Muscle of back (tissue), 13 donors: ENCODE data around the gene PARP14. TPM values are rescaled to one million over a fixed set of nuclear protein-coding genes. Genes with fewer than 3 reads are reported as not detected.
"Not testable (repeated sequence)": the region's sequence is repeated elsewhere in the genome, so short reads cannot be mapped to it uniquely, and the experiment has no call there.

Source experiments
- DNase-seq, 3 donors: peaks; one replicate each; pipeline versions ENCODE4 v3.0.0 to v3.0.0-alpha.2; 2013
- long read RNA-seq, 9 donors: transcript quantifications; one replicate each; lab custom pipeline, GENCODE V29; 2026
- polyA plus RNA-seq, 10 donors: library from polyadenylated mRNA; unstranded; fragments of 120-200 nt; gene quantifications; one replicate each; pipeline ENCODE4 v1.2.1, GENCODE V29; 2013; ENCODE audit not compliant: insufficient read length in 10 of 10

The PARP14 gene, protein sequence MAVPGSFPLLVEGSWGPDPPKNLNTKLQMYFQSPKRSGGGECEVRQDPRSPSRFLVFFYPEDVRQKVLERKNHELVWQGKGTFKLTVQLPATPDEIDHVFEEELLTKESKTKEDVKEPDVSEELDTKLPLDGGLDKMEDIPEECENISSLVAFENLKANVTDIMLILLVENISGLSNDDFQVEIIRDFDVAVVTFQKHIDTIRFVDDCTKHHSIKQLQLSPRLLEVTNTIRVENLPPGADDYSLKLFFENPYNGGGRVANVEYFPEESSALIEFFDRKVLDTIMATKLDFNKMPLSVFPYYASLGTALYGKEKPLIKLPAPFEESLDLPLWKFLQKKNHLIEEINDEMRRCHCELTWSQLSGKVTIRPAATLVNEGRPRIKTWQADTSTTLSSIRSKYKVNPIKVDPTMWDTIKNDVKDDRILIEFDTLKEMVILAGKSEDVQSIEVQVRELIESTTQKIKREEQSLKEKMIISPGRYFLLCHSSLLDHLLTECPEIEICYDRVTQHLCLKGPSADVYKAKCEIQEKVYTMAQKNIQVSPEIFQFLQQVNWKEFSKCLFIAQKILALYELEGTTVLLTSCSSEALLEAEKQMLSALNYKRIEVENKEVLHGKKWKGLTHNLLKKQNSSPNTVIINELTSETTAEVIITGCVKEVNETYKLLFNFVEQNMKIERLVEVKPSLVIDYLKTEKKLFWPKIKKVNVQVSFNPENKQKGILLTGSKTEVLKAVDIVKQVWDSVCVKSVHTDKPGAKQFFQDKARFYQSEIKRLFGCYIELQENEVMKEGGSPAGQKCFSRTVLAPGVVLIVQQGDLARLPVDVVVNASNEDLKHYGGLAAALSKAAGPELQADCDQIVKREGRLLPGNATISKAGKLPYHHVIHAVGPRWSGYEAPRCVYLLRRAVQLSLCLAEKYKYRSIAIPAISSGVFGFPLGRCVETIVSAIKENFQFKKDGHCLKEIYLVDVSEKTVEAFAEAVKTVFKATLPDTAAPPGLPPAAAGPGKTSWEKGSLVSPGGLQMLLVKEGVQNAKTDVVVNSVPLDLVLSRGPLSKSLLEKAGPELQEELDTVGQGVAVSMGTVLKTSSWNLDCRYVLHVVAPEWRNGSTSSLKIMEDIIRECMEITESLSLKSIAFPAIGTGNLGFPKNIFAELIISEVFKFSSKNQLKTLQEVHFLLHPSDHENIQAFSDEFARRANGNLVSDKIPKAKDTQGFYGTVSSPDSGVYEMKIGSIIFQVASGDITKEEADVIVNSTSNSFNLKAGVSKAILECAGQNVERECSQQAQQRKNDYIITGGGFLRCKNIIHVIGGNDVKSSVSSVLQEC (N-terminal part only)
- 10 to 100 TPM in 4 of 10 donors, 1 to 10 TPM in 6; 7.0 to 14.1 (median 9.5) TPM for polyA plus RNA-seq
- long read RNA-seq, donor 1: 0 reads
- long read RNA-seq, donor 2: 0 reads
- long read RNA-seq, donor 3: 0 reads
- long read RNA-seq, donor 4: 0 reads
- long read RNA-seq, donor 5, partial matches to known transcripts: 5 of 5 reads
- long read RNA-seq, donor 5, other reads (novel, unspliced or antisense): 0 of 5 reads
- long read RNA-seq, donor 6: 0 reads
- long read RNA-seq, donor 7: 0 reads
- long read RNA-seq, donor 8: 0 reads
- long read RNA-seq, donor 9: 0 reads

DNA sequence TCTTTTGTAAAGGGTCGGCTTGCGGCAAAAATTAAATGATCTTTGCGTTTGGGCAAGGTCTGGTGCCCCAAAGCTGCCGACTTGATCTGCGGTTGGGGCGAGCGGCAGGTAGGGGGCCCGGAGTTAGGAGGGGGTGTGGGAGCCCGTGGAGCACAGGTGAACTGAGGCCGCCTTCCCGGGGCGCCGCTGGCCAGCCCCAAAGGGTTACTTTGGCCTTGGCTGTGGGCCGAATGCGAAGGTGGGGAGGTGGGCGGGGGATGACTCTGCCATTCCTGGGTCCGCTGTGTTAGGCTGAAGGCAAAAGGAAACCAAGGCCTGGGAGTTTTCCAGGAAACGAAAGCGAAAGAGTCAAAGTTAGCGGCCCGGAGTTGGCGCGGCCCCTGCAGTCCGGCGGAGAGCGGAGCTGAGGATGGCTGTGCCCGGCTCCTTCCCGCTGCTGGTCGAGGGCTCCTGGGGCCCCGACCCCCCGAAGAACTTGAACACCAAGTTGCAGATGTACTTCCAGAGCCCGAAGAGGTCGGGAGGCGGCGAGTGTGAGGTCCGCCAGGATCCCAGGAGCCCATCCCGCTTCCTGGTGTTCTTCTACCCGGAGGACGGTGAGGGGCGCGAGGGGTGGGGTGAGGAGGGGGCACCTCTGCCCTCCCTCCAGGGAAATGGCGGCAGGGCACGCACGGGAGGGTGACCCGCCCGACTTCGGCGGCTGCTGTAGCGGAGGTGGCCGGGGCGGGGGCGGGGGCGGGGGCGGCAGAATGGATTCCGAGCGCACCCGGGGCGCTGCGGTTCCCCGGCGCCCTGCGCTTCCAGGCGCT lies at the start of gene PARP14:
Gene PARP14 (plus strand): TSS at position 365 of the 809 bp plus-strand sequence. CDS start 45 bp downstream, at position 410.
- DNase-seq: peak; percentile 63 to 93 (median 84)

DNA sequence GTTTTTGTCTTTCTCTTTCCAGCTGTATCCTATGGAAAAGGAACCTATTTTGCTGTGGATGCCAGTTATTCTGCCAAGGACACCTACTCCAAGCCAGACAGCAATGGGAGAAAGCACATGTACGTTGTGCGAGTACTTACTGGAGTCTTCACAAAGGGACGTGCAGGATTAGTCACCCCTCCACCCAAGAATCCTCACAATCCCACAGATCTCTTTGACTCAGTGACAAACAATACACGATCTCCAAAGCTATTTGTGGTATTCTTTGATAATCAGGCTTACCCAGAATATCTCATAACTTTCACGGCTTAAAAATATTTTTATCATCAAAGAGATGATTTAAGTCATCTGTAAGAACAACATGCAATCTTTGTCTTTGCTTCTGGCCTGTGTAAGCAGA lies 44.9 kb upstream of the PARP14 start:
- DNase-seq: no peak

DNA sequence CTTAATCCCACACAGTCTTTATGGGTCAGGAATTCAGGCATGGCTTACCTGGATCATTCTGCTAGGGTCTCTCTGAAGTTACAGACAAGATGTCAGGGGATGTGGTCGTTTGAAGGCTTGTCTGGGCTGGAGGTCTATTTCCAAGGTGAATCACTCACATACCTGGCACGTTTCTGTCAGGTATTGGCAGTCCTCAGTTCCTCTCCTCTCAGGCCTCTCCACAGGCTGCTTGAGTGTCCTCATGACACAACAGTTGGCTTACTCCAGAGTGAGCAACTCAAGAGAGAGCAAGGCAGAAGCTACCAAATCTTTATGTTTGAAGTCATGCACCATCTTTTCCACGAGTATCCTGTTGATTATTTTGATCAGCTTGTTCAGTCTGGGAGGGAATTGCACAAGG lies 43.9 kb upstream of the PARP14 start:
- DNase-seq: no peak

DNA sequence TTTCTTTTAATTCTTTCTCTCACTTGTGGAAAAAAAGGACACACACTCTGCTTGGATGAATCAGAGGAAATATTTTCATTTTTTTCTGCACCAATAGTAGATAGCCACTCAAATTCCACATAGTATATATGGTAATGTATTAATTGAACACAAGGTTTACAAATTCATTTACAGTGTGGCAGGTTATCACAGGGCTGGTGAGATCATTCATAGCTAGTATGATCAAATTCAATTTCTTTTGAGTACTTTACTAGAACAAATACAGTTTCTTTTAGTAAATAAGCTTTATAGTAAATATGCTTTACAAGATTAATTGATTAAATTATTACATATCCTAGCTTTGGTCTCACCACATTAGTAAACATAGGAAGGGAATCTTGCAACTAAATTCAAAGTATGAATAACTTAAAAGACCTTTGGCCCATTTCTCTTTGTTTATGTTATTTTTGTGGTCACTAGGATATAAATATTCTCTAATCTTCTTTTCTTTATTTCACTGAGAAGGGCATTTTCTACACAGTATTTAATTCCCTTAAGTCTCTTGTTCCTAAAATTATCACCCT lies 40.1 kb upstream of the PARP14 start:
- DNase-seq: no peak

DNA sequence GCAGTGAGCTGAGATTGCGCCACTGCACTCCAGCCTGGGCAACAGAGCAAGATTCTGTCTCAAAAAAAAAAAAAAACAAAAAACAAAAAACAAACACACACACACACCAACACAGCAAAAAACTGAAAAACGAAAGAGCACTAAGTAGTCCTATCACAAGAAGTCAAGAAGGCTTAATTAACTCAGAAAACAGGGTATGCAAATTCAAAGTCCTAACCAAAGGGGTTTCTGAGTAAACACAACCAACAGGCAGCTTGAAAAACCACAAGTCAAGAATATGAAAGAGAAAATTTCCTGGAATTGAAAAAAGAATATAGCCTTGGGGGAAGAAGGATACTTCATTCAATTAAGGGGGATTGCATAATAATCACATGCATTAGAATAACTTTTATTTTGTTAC lies 37.7 kb upstream of the PARP14 start:
- no peak for DNase-seq

DNA sequence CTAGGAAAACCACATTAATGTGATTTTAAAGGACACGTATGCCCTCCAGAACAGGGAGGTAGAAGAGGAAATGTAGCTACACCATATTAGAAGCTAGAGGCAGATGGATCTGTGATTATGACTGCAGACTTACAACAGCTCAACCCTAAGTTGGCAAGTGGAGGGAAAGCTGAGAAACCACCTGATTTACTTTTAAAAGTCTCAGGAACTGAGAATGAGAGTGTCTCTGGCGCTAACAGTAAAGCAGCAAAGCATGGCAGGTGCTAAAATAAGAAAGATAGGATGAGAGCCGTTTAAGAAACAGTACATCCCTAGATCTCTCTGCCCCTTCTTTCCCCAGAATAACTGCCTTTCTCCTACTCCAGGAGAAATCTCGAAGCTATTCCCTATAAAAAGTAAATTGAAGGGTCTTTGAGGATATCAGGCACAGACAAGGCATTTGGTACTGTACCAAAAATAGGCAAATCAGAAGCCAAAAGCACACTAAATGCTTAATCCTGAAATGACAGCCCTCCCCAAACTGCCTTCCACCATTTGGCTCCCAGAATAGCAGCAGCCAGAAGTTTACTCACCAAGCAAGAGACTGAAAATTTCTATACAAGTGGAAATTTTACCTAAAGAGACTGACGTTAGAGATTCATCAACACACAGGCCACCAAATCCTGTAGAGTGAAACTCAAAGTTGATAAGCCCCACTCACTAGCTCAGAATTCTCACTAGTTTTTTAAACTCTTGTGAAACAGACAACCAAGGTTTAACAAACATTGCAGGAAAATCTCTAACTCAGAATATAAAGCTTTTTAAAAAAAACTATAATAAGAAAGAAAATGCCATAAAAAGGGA lies 34.3 kb upstream of the PARP14 start:
- no peak for DNase-seq

DNA sequence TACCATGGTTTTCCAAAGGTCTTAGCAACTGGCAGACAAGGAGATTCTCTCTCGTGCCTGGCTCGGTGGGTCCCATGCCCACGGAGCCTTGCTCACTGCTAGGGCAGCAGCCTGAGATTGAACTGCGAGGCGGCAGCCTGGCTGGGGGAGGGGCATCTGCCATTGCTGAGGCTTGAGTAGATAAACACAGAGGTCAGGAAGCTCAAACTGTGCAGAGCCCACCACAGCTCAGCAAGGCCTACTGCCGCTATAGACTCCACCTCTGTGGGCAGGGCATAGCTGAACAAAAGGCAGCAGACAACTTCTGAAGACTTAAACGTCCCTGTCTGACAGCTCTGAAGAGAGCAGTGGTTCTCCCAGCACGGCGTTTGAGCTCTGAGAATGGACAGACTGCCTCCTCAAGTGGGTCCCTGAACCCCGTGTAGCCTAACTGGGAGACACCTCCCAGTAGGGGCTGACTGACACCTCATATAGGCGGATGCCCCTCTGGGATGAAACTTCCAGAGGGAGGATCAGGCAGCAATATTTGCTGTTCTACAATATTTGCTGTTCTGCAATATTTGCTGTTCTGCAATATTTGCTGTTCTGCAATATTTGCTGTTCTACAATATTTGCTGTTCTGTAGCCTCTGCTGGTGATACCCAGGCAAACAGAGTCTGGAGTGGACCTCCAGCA lies 29.3 kb upstream of the PARP14 start:
- DNase-seq: not testable (repeated sequence)

DNA sequence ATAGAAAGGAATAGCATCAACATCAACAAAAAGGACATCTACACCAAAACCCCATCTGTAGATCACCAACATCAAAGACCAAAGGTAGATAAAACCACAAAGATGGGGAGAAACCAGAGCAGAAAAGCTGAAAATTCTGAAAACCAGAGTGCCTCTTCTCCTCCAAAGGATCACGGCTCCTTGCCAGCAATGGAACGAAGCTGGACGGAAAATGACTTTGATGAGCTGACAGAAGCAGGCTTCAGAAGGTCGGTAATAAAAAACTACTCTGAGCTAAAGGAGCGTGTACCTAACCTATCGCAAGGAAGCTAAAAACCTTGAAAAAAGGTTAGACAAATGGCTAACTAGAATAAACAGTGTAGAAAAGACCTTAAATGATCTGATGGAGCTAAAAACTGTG lies 28.7 kb upstream of the PARP14 start:
- not testable (repeated sequence) for DNase-seq

DNA sequence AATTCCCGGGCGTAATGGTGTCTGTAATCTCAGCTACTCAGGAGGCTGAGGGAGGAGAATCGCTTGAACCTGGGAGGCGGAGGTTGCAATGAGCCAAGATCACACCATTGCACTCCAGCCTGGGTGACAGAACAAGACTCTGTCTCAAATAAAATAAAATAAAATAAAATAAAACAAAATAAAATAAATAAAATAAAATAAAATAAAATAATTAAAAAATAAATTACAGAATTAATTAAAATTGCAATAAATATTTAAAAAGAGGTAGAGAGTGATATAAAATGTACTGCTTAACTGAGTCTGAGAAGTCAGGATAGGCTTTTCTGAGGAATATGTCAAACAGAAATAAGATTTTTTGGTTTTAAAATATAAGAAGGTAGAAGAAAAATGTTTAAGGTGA lies 22.3 kb upstream of the PARP14 start:
- not testable (repeated sequence) for DNase-seq

DNA sequence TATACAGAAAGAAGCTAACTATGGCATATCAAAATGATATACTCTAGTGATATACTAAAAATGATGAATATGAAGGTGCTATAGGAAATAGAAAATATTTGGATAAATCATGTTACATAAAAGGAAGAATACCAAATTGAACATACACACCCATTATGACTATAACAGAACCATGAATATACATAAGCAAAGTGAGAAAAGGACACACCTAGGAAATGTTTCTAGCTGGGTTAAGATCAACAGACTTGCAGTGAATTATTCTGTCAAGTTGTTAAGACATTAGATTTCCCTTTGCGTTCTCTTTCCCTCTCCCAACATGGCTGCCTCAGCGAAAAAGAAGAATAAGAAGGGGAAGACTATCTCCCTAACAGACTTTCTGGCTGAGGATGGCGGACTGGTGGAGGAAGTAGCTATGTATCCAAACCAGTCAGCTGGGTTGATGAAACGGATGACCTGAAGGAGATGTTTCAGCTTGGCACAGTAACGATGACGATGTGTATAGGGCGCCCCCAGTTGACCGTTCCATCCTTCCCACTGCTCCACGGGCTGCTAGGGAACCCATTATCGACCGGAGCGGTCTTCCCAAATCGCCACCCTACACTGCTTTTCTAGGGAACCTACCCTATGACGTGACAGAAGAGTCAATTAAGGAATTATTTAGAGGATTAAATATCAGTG lies 20.2 kb upstream of the PARP14 start:
- no peak for DNase-seq

DNA sequence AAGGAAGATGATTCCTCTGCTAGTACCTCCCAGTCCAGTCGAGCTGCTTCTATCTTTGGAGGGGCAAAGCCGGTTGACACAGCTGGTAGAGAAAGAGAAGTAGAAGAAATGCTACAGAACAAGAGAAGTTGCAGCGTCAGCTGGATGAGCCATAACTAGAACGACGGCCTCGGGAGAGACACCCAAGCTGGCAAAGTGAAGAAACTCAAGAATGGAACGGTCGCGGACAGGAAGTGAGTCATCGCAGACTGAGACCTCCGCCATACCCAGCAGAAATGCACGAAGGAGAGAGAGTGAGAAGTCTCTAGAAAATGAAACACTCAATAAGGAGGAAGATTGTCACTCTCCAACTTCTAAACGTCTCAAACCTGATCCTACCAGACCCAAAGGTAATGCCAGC lies 19.0 kb upstream of the PARP14 start:
- DNase-seq: no peak

DNA sequence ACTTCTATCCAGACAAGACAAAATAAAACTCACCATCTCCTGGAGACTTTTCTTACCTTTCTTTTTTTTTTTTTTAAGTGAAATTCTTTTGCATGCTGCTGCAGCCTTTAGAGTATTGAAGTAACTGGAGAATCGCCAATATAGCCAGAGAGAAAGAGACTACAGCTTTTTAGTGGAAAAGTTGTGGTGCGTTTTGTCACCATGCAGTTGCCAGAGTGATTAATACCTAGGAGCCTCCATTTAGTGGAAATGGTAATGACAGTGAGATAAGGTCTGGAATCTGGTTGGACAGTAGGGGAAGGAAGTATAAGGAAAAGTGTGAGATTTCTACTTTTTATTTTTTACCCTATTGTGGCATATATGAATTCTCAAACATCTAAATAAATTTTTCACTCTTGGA lies 18.1 kb upstream of the PARP14 start:
- DNase-seq: no peak

DNA sequence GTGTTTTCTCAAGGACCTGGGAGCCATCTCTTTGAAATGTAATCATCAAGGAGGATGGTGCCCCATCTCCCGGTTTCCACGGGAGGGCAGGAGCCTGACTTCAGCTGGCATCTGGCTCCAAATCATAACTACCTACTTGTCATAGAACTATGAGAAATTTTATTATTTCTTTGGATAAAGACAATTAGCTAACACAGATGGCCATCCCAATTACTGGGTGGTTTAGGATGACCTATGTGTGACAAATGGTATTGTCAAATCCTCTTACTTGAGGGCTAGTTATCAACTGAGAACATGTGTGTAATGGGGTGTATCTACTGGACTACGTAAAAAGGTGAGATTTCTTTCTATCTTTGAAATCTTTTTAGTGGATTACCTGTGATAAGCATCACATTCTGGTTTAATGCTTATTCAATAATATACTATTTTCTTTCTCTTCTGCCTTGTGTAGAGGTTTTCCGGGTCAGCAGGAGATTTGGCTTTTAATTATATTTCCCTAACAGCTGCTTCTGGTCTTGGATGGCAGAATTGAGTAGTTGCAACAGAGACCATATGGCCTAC lies 15.3 kb upstream of the PARP14 start:
- DNase-seq: no peak

DNA sequence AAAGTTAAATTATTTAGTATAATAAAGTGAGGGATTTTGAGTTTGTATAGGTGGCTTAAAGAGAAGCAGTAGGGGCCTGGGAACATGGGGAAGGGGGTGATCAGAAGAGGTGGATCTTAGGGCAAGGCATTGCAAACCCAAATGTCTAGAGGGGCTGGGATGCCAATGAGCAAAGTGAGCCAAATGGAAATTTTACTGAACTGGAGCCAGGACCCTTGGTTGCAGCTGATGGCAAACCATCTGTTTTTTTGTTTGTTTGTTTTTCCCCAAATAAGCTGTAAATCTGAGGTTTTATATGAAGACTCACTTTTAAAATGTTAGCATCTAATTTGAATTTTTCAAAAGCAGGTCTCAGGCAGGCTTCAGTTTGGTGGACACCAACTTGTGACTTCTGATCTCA lies 14.8 kb upstream of the PARP14 start:
- no peak for DNase-seq

DNA sequence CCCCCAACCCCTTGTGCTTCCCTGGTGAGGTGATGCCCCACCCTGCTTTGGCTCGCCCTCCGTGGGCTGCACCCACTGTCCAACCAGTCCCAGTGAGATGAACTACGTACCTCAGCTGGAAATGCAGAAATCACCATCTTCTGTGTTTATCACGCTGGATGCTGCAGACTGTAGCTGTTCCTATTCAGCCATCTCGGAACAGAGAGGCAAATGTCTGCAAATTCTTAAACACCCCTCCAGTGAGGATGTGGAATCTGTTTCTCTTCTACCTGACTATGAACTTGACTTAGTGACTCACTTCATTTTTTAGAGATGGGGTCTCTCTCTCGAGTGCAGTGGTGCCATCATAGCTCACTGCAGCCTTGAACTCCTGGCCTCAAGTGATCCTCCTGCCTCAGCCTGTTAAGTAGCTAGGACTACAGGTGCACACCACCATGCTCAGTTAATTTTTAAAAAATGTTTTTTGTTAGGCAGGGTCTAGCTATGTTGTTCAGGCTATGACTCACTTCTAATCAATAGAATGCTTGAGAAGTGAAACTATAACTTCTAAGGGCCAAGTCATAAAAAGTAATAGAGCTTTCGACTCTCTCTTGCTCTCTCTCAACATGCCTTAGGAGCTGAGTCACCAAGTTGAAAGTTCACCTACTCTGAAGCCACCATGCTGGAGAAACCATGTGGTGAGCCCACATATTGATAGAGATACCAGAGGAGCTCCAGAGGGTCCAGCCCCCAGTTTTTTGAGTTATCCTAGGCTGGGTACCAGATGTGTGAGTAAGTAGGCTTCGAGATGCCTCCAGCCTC lies 11.5 kb upstream of the PARP14 start:
- DNase-seq: no peak

DNA sequence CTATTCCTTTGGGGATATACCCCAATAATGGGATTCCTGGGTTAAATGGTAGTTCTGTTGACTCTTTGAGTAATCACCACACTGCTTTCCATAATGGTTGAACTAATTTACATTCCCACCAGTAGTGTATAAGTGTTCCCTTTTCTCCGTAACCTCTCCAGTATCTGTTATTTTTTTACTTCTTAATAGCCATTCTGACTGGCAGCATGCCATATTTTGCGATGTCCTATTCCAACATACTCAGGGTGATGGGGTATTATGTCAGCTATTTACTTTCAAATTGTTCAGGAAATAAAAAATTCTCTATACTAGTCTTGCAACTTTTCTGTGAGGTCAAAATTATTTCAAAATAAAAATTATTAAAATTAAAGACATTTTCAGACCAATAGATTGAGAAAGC lies 9.1 kb upstream of the PARP14 start:
- DNase-seq: no peak

DNA sequence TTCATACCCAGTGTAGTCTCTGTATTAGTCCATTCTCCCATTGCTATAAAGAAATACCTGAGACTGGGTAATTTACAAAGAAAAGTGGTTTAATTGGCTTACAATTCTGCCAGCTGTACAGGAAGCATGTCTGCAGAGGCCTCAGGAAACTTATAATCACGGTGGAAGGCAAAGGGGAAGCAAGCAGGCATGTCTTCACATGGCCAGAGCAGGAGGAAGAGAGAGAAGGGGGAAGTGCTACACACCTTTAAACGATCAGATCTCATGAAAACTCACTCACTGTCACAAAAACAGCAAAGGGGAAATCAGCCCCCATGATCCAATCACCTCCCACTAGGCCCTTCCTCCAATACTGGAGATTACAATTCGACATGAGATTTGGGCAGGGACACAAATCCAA lies 6.3 kb upstream of the PARP14 start:
- DNase-seq: no peak
